Measurements from ENCODE around the gene WNK2. TPM values are rescaled to one million over a fixed set of nuclear protein-coding genes. Genes with fewer than 3 reads are reported as not detected.
"Not testable (repeated sequence)": the region's sequence is repeated elsewhere in the genome, so short reads cannot be mapped to it uniquely, and the experiment has no call there.

The WNK2 gene
- total and polyA plus RNA-seq, 9 donors = 7.4 to 20.7 (median 14.9) TPM

DNA sequence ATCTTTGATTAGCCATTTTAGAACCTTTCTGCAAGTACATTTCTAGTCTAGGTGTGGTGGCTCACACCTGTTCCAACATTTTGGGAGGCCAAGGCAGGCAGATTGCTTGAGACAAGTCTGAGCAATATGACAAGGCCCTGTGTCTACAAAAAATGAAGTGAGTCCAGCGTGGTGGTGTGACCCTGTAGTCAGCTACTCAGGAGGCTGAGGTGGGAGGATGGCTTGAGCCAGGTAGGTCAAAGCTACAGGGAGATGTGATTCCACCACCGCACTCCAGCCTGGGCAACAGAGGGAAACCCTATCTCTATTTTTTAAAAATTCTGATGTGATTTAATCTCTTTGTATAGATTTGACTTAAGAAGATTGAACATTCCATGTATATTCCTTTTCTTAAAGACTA lies 171.9 kb downstream of the WNK2 start:
- DNase-seq = no peak
- WGBS (ENCODE audit: insufficient coverage) = 50% methylated on average over 1 of the region's 2 CpGs
- Histone ChIP-seq H3K4me3 (ENCODE audit: low read length) (no peak overlapping the region), H3K9me3 (replicated peaks; ENCODE audit: control insufficient read depth, low read depth, low read length) (no peaks in the 10 kb centered on the region), H3K27ac (ENCODE audit: low read length) (no peak overlapping the region), H3K36me3 (ENCODE audit: control insufficient read depth, insufficient read depth, low read length) (no peaks in the 10 kb centered on the region), H3K4me1 (ENCODE audit: control insufficient read depth, insufficient read depth, low read length) (no peaks in the 10 kb centered on the region), H3K27me3 (ENCODE audit: control insufficient read depth, insufficient read depth, low read length) (no peaks in the 10 kb centered on the region)

GRCh38 chr9:93357649-93358048 lies 173.7 kb downstream of the WNK2 start:
- no peak overlapping the region for H3K27ac ChIP-seq (ENCODE audit: low read length)
- DNase-seq = no peak
- H3K36me3 ChIP-seq (ENCODE audit: control insufficient read depth, insufficient read depth, low read length) = no peaks in the 10 kb centered on the region
- WGBS (ENCODE audit: insufficient coverage) = no CpG with 5 or more reads among the region's 5 CpGs
- H3K4me3 ChIP-seq (ENCODE audit: low read length) = no peak overlapping the region
- H3K4me1 ChIP-seq (ENCODE audit: control insufficient read depth, insufficient read depth, low read length) = no peaks in the 10 kb centered on the region
- H3K9me3 ChIP-seq (replicated peaks; ENCODE audit: control insufficient read depth, low read depth, low read length) = peaks cover 7% of the 10 kb centered on the region
- H3K27me3 ChIP-seq (ENCODE audit: control insufficient read depth, insufficient read depth, low read length) = no peaks in the 10 kb centered on the region

DNA sequence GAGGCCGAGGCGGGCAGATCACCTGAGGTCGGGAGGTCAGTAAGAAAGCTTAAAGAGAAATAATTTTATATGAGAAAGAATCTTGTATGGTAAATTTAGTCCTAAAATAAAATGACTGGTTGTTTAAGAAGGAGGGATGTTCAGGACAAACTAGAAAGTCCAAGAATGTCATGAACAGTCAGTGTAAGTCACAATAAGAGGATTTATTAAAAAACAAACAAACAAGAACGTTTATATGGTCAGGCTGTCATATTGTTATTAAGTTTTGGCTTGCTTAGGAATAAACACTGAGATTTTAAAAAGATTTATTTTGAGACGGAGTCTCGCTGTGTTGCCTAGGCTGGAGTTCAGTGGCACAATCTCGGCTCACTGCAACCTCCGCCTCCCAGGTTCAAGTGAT lies 176.0 kb downstream of the WNK2 start:
- not testable (repeated sequence) for H3K4me3 ChIP-seq (ENCODE audit: low read length); H3K4me1 ChIP-seq (ENCODE audit: control insufficient read depth, insufficient read depth, low read length); H3K27me3 ChIP-seq (ENCODE audit: control insufficient read depth, insufficient read depth, low read length); H3K27ac ChIP-seq (ENCODE audit: low read length); H3K36me3 ChIP-seq (ENCODE audit: control insufficient read depth, insufficient read depth, low read length); DNase-seq; H3K9me3 ChIP-seq (replicated peaks; ENCODE audit: control insufficient read depth, low read depth, low read length)
- 73% methylated on average over 6 of the region's 8 CpGs for WGBS (ENCODE audit: insufficient coverage)

GRCh38 chr9:93361995-93362394 lies 178.1 kb downstream of the WNK2 start:
- Histone ChIP-seq H3K4me3 (ENCODE audit: low read length) (no peak overlapping the region), H3K36me3 (ENCODE audit: control insufficient read depth, insufficient read depth, low read length) (no peaks in the 10 kb centered on the region), H3K4me1 (ENCODE audit: control insufficient read depth, insufficient read depth, low read length) (no peaks in the 10 kb centered on the region), H3K9me3 (replicated peaks; ENCODE audit: control insufficient read depth, low read depth, low read length) (peaks cover 7% of the 10 kb centered on the region), H3K27ac (ENCODE audit: low read length) (no peak overlapping the region), H3K27me3 (ENCODE audit: control insufficient read depth, insufficient read depth, low read length) (no peaks in the 10 kb centered on the region)
- DNase-seq = no peak
- 100% methylated on average over 1 of the region's 3 CpGs for WGBS (ENCODE audit: insufficient coverage)

DNA sequence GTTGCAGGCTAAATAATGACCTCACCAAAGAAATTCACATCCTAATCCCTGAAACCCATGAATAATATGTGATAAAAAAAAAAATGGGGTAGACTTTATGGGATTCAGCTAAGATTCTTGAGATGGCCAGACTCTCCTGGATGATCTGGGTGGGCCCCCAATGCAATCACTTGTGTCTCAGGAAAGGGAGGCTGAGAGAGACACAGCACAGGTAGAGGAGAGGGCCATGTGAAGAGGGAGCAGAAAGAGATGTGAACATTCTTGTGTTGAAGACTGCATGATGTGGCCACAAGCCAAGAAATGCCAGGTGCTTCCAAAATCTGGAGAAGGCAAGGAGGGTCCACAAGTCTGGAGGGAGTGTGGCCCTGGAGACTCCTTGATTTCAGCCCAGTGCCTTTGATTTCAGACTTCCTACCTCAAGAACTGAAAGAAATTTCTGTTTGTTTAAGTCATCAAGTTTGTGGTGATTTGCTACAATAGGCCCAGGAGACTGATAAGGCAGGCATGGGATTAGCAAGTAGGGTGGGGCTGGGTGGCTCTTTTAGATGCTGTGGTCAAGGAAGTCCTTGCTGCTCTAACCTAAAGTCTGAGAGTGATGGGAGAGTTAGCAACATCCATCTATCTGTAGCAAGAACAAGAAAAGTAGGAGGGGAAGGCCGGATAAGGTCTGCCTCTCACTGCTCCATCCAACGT lies 180.9 kb downstream of the WNK2 start:
- 86% methylated on average over 1 of the region's 2 CpGs for WGBS (ENCODE audit: insufficient coverage)
- no peak overlapping the region for H3K27ac ChIP-seq (ENCODE audit: low read length)
- DNase-seq = no peak
- no peaks in the 10 kb centered on the region for H3K27me3 ChIP-seq (ENCODE audit: control insufficient read depth, insufficient read depth, low read length)
- H3K4me1 ChIP-seq (ENCODE audit: control insufficient read depth, insufficient read depth, low read length) = no peaks in the 10 kb centered on the region
- no peak overlapping the region for H3K4me3 ChIP-seq (ENCODE audit: low read length)
- no peaks in the 10 kb centered on the region for H3K36me3 ChIP-seq (ENCODE audit: control insufficient read depth, insufficient read depth, low read length)
- H3K9me3 ChIP-seq (replicated peaks; ENCODE audit: control insufficient read depth, low read depth, low read length) = peaks cover 7% of the 10 kb centered on the region

DNA sequence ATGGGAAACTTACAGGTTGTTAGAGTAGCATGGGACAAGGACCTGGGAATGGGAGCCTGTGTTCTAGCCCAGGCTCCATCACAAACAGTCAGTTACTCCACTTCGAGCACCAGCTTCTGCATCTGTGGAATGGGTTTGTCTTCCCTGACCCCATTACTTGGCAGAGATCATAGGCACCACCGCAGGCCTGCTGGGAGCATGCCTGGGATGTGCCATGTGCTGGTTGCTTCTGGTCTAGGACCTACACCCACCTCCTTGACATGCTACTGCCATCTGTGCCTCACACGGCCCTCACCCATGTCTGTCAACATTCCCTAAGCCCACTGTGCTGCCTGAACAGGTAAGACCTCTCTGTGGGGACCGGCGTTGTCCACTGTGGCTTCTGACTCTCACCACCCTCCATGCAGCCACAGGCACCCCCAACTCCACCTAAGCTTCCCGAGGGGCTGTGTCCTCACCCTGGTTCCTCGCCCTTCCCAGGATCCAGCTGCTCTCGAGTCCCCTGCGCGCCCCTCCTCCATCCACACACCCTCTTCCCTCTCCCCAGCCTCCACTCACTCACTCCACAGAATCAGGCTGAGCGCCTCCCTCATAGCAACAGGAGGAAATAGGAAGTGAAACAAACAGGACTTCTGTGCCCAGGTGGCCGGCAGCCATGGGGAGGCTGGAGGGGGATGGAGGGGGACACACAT lies 181.6 kb downstream of the WNK2 start:
- H3K27ac ChIP-seq (ENCODE audit: low read length) = no peak overlapping the region
- no peaks in the 10 kb centered on the region for H3K36me3 ChIP-seq (ENCODE audit: control insufficient read depth, insufficient read depth, low read length)
- DNase-seq = no peak
- H3K9me3 ChIP-seq (replicated peaks; ENCODE audit: control insufficient read depth, low read depth, low read length) = peaks cover 7% of the 10 kb centered on the region
- H3K27me3 ChIP-seq (ENCODE audit: control insufficient read depth, insufficient read depth, low read length) = no peaks in the 10 kb centered on the region
- H3K4me1 ChIP-seq (ENCODE audit: control insufficient read depth, insufficient read depth, low read length) = no peaks in the 10 kb centered on the region
- 81% methylated on average over 6 of the region's 12 CpGs for WGBS (ENCODE audit: insufficient coverage)
- H3K4me3 ChIP-seq (ENCODE audit: low read length) = no peak overlapping the region

- Histone ChIP-seq H3K27me3 (ENCODE audit: control insufficient read depth, insufficient read depth, low read length) (no peaks in the 10 kb centered on the region), H3K4me3 (ENCODE audit: low read length) (no peak overlapping the region), H3K27ac (ENCODE audit: low read length) (no peak overlapping the region), H3K9me3 (replicated peaks; ENCODE audit: control insufficient read depth, low read depth, low read length) (peaks cover 7% of the 10 kb centered on the region), H3K36me3 (ENCODE audit: control insufficient read depth, insufficient read depth, low read length) (no peaks in the 10 kb centered on the region), H3K4me1 (ENCODE audit: control insufficient read depth, insufficient read depth, low read length) (no peaks in the 10 kb centered on the region)
- 72% methylated on average over 12 of the region's 12 CpGs for WGBS (ENCODE audit: insufficient coverage)
- no peak for DNase-seq
Observed at GRCh38 chr9:93366119-93366447, 182.1 kb downstream of the WNK2 start.

DNA sequence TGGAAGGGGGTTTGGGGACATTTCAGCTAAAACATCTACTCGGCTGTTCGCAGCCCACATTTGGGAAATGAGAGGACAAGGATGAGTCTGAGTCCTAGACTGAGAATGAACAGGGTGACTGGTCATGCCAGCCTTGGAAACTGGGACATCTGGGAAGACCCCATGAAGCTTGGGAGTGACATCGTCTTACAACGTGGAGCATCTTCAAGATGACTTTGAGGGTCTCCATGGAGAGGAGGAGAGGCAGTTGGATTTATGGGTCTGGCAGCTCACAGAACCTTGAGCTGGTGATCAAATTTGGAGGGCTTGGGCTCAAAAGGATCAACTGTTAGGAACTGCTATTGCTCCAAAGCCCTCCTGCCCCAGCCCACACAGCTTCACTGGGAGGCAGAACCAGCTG lies 182.5 kb downstream of the WNK2 start:
- not testable (repeated sequence) for H3K27me3 ChIP-seq (ENCODE audit: control insufficient read depth, insufficient read depth, low read length); H3K4me1 ChIP-seq (ENCODE audit: control insufficient read depth, insufficient read depth, low read length); H3K4me3 ChIP-seq (ENCODE audit: low read length); DNase-seq; H3K9me3 ChIP-seq (replicated peaks; ENCODE audit: control insufficient read depth, low read depth, low read length); H3K27ac ChIP-seq (ENCODE audit: low read length); H3K36me3 ChIP-seq (ENCODE audit: control insufficient read depth, insufficient read depth, low read length)
- WGBS (ENCODE audit: insufficient coverage) = 94% methylated on average over 3 of the region's 4 CpGs

DNA sequence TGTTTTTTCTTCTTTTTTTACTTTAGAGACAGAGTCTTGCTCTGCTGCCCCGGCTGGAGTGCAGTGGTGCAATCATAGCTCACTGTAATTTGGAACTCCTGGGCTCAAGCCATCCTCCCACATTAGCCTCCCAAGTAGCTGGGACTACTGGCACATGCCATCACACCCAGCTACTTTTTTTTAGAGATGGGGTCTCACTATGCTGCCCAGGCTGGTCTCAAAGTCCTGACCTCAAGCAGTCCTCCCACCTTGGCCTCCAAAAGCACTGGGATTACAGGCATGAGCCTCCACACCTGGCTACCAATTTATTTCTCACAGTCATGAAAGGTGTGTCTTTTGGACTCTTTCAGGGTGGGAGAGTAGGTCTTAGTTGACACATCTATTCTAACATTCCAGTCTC lies 184.5 kb downstream of the WNK2 start:
- Histone ChIP-seq H3K9me3 (replicated peaks; ENCODE audit: control insufficient read depth, low read depth, low read length) (no peaks in the 10 kb centered on the region), H3K4me3 (ENCODE audit: low read length) (no peak overlapping the region), H3K4me1 (ENCODE audit: control insufficient read depth, insufficient read depth, low read length) (no peaks in the 10 kb centered on the region), H3K27ac (ENCODE audit: low read length) (no peak overlapping the region), H3K36me3 (ENCODE audit: control insufficient read depth, insufficient read depth, low read length) (no peaks in the 10 kb centered on the region), H3K27me3 (ENCODE audit: control insufficient read depth, insufficient read depth, low read length) (no peaks in the 10 kb centered on the region)
- 89% methylated on average over 1 of the region's 1 CpG for WGBS (ENCODE audit: insufficient coverage)
- no peak for DNase-seq

DNA sequence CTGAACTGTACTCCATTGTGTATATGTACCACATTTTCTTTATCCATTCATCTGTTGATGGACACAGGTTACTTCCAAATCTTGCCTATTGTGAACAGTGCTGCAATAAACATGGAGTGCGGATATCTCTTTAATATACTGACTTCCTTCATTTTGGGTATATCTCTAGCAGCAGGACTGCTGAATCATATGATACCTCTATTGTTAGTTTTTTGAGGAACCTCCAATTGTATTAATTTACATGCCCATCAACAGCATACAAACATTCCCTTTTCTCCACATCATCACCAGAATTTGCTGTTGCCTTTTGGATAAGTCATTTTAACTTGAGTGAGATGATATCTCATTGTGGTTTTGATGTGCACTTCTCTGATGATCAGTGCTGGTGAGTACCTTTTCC lies 185.7 kb downstream of the WNK2 start:
- no CpG with 5 or more reads among the region's 1 CpG for WGBS (ENCODE audit: insufficient coverage)
- no peak overlapping the region for H3K4me3 ChIP-seq (ENCODE audit: low read length)
- no peaks in the 10 kb centered on the region for H3K27me3 ChIP-seq (ENCODE audit: control insufficient read depth, insufficient read depth, low read length)
- no peak overlapping the region for H3K27ac ChIP-seq (ENCODE audit: low read length)
- no peaks in the 10 kb centered on the region for H3K4me1 ChIP-seq (ENCODE audit: control insufficient read depth, insufficient read depth, low read length)
- no peak for DNase-seq
- no peaks in the 10 kb centered on the region for H3K36me3 ChIP-seq (ENCODE audit: control insufficient read depth, insufficient read depth, low read length)
- H3K9me3 ChIP-seq (replicated peaks; ENCODE audit: control insufficient read depth, low read depth, low read length) = no peaks in the 10 kb centered on the region
